ENCODE results near the gene ATPAF1.
A peak's percentile ranks its signal among the peaks of the same experiment; 100 is the strongest.

ATPAF1 gene

GRCh38 chr1:46617833-46618232, 50.3 kb downstream of the ATPAF1 start:
- TF ChIP-seq, protein P1, sequence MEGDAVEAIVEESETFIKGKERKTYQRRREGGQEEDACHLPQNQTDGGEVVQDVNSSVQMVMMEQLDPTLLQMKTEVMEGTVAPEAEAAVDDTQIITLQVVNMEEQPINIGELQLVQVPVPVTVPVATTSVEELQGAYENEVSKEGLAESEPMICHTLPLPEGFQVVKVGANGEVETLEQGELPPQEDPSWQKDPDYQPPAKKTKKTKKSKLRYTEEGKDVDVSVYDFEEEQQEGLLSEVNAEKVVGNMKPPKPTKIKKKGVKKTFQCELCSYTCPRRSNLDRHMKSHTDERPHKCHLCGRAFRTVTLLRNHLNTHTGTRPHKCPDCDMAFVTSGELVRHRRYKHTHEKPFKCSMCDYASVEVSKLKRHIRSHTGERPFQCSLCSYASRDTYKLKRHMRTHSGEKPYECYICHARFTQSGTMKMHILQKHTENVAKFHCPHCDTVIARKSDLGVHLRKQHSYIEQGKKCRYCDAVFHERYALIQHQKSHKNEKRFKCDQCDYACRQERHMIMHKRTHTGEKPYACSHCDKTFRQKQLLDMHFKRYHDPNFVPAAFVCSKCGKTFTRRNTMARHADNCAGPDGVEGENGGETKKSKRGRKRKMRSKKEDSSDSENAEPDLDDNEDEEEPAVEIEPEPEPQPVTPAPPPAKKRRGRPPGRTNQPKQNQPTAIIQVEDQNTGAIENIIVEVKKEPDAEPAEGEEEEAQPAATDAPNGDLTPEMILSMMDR (IDR thresholded peaks at IDR 0.05; ENCODE audit: extremely low read depth, missing control alignments), result no peak
- no peak for DNase-seq (ENCODE audit: low spot score)

- TF ChIP-seq, protein P1 (IDR thresholded peaks at IDR 0.05; ENCODE audit: extremely low read depth, missing control alignments), result no peak
- no peak for DNase-seq (ENCODE audit: low spot score)
Observed at GRCh38 chr1:46617108-46617800, 50.9 kb downstream of the ATPAF1 start.

- peak; percentile 83 for DNase-seq (ENCODE audit: low spot score)
- TF ChIP-seq, protein P1 (IDR thresholded peaks at IDR 0.05; ENCODE audit: extremely low read depth, missing control alignments), result no peak
Observed at GRCh38 chr1:46616277-46617107, 51.7 kb downstream of the ATPAF1 start, which contains the start of gene MOB3C. MOB3C (minus strand) TSS chr1:46616811; CDS start chr1:46613321, 3,490 bp downstream.

DNA sequence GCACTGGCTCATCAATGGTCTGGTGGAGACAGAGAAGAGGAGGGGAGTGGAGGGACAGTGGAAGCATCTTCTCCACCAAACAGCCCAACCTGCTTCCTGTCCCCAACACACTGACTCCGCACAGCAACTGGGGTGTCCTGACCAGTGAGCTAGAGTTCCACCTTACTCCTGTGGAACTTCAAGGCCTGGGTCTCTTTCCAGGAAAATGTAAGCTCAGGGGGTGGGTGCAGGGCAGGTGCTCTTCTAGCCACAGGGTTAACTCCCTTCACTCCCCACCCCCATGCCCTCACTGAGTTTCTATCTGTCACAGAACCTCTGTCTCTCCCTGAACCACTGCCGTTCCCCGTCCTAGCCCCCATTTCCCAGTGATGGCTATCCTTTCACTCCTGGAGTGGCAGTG, 52.4 kb downstream of the ATPAF1 start:
- DNase-seq (ENCODE audit: low spot score), result no peak
- TF ChIP-seq, protein P1 (IDR thresholded peaks at IDR 0.05; ENCODE audit: extremely low read depth, missing control alignments), result no peak

- no peak for DNase-seq (ENCODE audit: low spot score)
- TF ChIP-seq, protein P1 (IDR thresholded peaks at IDR 0.05; ENCODE audit: extremely low read depth, missing control alignments), result no peak
Observed at GRCh38 chr1:46615088-46615487, 53.1 kb downstream of the ATPAF1 start.

GRCh38 chr1:46614604-46614984, 53.6 kb downstream of the ATPAF1 start:
- TF ChIP-seq, protein P1 (IDR thresholded peaks at IDR 0.05; ENCODE audit: extremely low read depth, missing control alignments), result no peak
- DNase-seq (ENCODE audit: low spot score), result no peak
